MV-4-11 (cell line): ENCODE data around the gene MUC21.
A peak's percentile ranks its signal among the peaks of the same experiment; 100 is the strongest.
"Not testable (repeated sequence)": the region's sequence is repeated elsewhere in the genome, so short reads cannot be mapped to it uniquely, and the experiment has no call there.

Source experiments
- DNase-seq: peaks from one replicate; lab custom pipeline; 2025; lab: John Stamatoyannopoulos, UW

The MUC21 gene

DNA sequence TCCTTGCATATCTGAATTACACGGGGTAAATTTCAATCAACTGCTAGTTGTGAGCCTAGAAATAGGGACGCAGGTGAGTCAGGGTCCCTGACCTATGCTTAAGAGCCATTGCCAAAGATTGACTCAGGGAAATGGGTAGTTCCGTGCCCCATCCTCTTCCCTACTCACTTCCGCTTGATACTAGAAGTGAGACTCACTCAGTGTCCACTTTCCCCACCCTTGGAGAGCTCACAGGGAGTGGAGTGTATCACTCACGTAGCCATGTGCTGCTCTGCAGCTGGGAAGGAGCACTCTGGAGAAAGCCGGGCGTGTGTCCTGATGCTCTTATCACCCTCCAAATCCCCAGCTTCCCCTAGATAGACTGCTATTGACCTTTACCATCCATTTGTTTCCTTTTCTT is 26.2 kb downstream of the MUC21 start:
- no peak for DNase-seq

- no peak for DNase-seq
Observed at GRCh38 chr6:31010393-31011060, 27.0 kb downstream of the MUC21 start, which contains the start of gene MUC22. Gene MUC22, plus strand, starts transcription at chr6:31010474. Its CDS starts 233 bp downstream, at chr6:31010707.

DNA sequence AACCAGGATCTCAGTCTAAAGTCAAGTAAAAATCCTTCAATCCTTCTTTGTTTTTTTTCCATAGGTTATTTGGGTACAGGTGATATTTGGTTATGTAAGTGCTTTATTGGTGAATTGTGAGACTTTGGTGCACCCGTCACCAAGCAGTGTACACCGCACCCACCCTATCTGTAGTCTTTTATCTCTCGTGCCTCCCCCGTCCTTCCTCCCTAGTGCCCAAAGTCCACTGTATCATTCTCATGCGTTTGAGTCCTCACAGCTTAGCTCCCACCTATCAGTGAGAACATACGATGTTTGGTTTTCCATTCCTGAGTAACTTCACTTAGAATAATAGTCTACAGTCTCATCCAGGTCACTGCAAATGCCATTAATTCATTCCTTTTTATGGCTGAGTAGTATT is 27.6 kb downstream of the MUC21 start:
- DNase-seq, result no peak

- no peak for DNase-seq
Observed at GRCh38 chr6:31016659-31017299, 33.3 kb downstream of the MUC21 start.

DNA sequence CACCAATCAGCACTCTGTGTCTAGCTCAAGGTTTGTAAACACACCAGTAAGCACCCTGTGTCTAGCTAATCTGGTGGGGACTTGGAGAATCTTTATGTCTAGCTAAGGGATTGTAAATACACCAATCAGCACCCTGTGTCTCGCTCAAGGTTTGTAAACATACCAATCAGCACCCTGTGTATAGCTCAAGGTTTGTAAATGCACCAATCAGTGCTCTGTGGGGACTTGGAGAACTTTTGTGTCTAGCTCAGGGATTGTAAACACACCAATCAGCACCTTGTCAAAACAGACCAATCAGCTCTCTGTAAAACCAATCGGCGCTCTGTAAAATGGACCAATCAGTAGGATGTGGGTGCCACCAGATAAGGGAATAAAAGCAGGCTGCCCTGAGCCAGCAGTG is 33.9 kb downstream of the MUC21 start:
- DNase-seq, result not testable (repeated sequence)

- no peak for DNase-seq
Observed at GRCh38 chr6:31020057-31020456, 36.5 kb downstream of the MUC21 start.

GRCh38 chr6:31020631-31021255 is 37.2 kb downstream of the MUC21 start:
- not testable (repeated sequence) for DNase-seq

DNA sequence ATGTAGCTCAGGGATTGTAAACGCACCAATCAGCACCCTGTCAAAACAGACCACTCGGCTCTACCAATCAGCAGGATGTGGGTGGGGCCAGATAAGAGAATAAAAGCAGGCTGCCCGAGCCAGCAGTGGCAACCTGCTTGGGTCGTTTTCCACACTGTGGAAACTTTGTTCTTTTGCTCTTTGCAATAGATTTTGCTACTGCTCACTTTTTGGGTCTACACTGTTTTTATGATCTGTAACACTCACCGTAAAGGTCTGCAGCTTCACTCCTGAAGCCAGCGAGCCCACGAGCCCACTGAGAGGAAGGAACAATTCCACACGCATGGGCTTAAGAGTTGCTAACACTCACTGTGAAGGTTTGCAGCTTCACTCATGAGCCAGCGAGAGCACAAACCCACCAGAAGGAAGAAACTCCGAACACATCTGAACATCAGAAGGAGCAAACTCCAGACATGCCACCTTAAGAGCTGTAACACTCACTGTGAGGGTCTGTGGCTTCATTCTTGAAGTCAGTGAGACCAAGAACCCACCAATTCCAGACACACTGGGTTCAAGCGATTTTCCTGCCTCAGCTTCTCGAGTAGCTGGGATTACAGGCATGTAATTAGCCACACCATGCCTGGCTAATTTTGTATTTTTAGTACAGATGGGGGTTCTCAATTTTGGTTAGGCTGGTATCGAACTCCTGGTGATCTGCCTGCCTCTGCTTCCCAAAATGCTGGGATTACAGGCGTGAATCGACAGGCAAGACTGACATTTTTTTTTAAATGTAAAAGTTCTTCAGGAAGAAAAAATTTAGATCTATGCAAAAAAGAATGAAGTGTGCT is 38.4 kb downstream of the MUC21 start:
- DNase-seq, result not testable (repeated sequence)

DNA sequence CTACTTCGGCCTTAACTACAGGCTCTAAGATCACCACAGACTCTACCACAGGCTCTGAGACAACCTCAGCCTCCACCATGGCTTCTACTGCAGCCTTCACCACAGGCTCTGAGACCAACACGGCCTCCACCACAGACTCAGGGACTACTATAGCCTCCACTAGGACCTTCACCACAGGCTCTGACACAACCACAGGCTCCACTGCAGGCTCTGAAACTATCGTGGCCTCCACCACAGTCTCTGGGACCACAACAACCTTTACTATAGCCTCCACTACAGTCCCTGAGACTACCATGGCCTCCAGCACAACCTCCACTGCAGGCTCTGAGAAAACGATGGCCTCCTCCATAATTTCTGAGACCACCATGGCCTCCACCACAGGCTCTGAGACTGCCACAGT is 42.1 kb downstream of the MUC21 start:
- DNase-seq, result no peak

DNA sequence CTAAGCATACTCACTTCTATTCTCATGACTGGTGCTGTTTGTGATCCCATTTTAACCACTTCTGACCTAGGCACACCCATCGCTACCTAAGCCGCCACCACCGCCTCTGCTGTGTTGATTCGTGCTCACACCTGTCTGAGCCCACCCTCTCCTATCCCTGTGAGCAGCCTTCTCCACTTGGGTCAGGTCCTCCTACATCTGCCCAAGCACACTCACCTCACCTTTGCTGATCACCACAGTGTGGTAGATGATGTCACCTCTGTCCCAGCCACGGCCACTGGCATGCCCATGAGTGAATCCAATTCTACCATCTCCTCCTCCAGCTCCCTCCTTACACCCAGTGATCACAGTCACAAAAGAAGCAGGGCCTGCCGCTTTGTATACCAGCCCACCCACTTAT is 47.6 kb downstream of the MUC21 start:
- no peak for DNase-seq

DNA sequence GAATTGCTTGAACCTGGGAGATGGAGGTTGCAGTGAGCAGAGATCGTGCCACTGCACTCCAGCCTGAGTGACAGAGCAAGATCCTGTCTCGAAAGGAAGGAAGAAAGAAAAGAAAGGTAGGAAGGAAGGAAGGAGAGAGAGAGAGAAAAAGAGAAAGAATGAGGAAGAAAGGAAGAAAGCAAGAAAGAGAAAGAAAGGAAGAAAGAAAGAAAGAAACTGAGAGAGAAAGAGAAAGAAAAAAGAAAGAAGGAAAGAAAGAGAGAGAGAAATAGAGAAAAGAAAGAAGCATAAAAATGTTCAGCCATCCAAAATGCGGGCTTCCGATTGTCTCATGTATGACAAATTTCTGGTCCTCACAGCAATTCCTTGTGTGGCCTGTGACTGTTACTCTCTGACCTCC is 49.6 kb downstream of the MUC21 start:
- DNase-seq, result no peak

GRCh38 chr6:31035862-31036497 is 52.5 kb downstream of the MUC21 start:
- no peak for DNase-seq

- DNase-seq, result no peak
Observed at GRCh38 chr6:31037169-31037568, 53.7 kb downstream of the MUC21 start.

DNA sequence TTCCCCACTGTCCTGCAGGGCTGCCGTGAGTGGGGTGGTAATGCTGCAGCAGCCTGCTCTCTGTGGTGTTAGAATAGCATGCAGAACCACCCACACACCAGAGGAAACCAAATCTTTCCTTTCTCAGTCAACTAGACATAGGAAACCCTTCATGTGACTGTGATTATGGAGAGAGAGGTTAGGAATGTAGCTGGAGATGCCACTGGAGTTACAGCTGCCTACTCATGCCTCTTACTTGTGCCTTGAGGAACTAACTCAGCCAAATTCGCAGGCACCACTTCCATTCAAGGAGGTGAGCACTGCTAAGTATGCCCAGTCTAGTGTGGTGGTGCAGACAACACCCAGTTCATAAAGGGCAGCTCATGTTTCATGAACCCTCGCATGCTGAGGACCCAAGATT is 54.2 kb downstream of the MUC21 start:
- DNase-seq, result no peak

- peak; percentile 62 for DNase-seq
Observed at GRCh38 chr6:31038559-31038958, 55.0 kb downstream of the MUC21 start.
